IMR-90 (cell line): ENCODE measurements around the gene NUAK1. TPM values are rescaled to one million over a fixed set of nuclear protein-coding genes. Genes with fewer than 3 reads are reported as not detected.

Source experiments
- ATAC-seq: fragments of 200-7000 bp; cut with Tn5 transposase; 2 replicates; pipeline ENCODE4 v1.9.1; 2020; ENCODE audit warnings: low read depth, mild to moderate bottlenecking, moderate library complexity
- BruUV-seq: library from RNA; stranded (reverse); fragments of 400-500 nt; replicated peaks from 2 replicates; lab custom pipeline; 2021; lab: Mats Ljungman, UMichigan
- CTCF ChIA-PET: fragments of 300-600 bp; formaldehyde crosslinking; extraction: SDS; loops from one replicate; lab custom pipeline; 2021; ENCODE audit warnings: antibody characterized with exemption; lab: Yijun Ruan, JAX
- POLR2A ChIA-PET: fragments of 300-600 bp; sonication (Branson Sonifier 250); formaldehyde crosslinking; loops from one replicate; lab custom pipeline; 2022; ENCODE audit warnings: antibody characterized with exemption; ENCODE audit not compliant: unreplicated experiment; lab: Charles Lee
- DNase-seq: peaks from one replicate; pipeline ENCODE4 v3.0.0; 2013
- H2AFZ ChIP-seq: replicated peaks from 2 replicates; pipeline ENCODE3; 2013; ENCODE audit warnings: low read length, mild to moderate bottlenecking; ENCODE audit not compliant: poor library complexity
- H2AK5ac ChIP-seq: 2 replicates; pipeline ENCODE4 v1.6.1; 2013; ENCODE audit warnings: low read depth, low read length, inconsistent platforms
- H2AK9ac ChIP-seq: replicated peaks from 2 replicates; pipeline ENCODE3; 2013; ENCODE audit warnings: mild to moderate bottlenecking, low read depth, low read length, moderate library complexity; ENCODE audit not compliant: poor library complexity
- H2BK120ac ChIP-seq: 2 replicates; pipeline ENCODE4 v1.6.1; 2013; ENCODE audit warnings: low read depth, low read length, inconsistent platforms
- H2BK15ac ChIP-seq: 3 replicates; pipeline ENCODE4 v1.6.1; 2013; ENCODE audit warnings: low read depth, low read length, inconsistent platforms
- H2BK20ac ChIP-seq: 2 replicates; pipeline ENCODE4 v1.6.1; 2013; ENCODE audit warnings: low read depth, mild to moderate bottlenecking, inconsistent platforms, low read length, moderate library complexity
- H2BK5ac ChIP-seq: 2 replicates; pipeline ENCODE4 v1.6.1; 2013; ENCODE audit warnings: mild to moderate bottlenecking, low read depth, low read length, inconsistent platforms; ENCODE audit not compliant: poor library complexity, severe bottlenecking
- H3K14ac ChIP-seq: replicated peaks from 2 replicates; pipeline ENCODE4 v1.6.1; 2013; ENCODE audit warnings: low read depth, low read length, inconsistent platforms
- H3K18ac ChIP-seq: 2 replicates; pipeline ENCODE4 v1.6.1; 2013; ENCODE audit warnings: low read depth, low read length, control low read depth
- H3K23ac ChIP-seq: 2 replicates; pipeline ENCODE4 v1.6.1; 2013; ENCODE audit warnings: low read depth, low read length, inconsistent platforms
- H3K27ac ChIP-seq: 2 replicates; pipeline ENCODE4 v1.5.1; 2013; ENCODE audit warnings: mild to moderate bottlenecking, control low read depth, low read length; ENCODE audit not compliant: insufficient read depth
- H3K27me3 ChIP-seq: 2 replicates; pipeline ENCODE4 v1.6.1; 2013; ENCODE audit warnings: low read length; ENCODE audit not compliant: control insufficient read depth, insufficient read depth
- H3K36me3 ChIP-seq: 2 replicates; pipeline ENCODE4 v1.6.1; 2013; ENCODE audit warnings: low read length, mixed read lengths; ENCODE audit not compliant: control insufficient read depth, insufficient read depth
- H3K4ac ChIP-seq: 2 replicates; pipeline ENCODE4 v1.6.1; 2013; ENCODE audit warnings: low read depth, low read length, inconsistent platforms
- H3K4me1 ChIP-seq: 2 replicates; pipeline ENCODE4 v1.6.1; 2013; ENCODE audit warnings: low read length, mixed read lengths; ENCODE audit not compliant: control insufficient read depth, insufficient read depth
- H3K4me2 ChIP-seq: 2 replicates; pipeline ENCODE4 v1.6.1; 2013; ENCODE audit warnings: low read depth, mild to moderate bottlenecking, control low read depth, low read length, moderate library complexity
- H3K4me3 ChIP-seq: 2 replicates; pipeline ENCODE4 v1.5.1; 2013; ENCODE audit warnings: low read depth, mild to moderate bottlenecking, control low read depth, low read length, moderate library complexity; ENCODE audit not compliant: insufficient read depth
- H3K56ac ChIP-seq: 2 replicates; pipeline ENCODE4 v1.6.1; 2013; ENCODE audit warnings: low read length, inconsistent platforms; ENCODE audit not compliant: insufficient read depth; ENCODE audit errors: extremely low read depth
- H3K79me1 ChIP-seq, 2 experiments: 2 replicates each; pipeline ENCODE4 v1.6.1; 2013; ENCODE audit warnings: low read length in 2 of 2, inconsistent platforms in 1 of 2, low read depth in 1 of 2
- H3K9ac ChIP-seq: 2 replicates; pipeline ENCODE4 v1.6.1; 2013; ENCODE audit warnings: low read depth, low read length, control low read depth
- H3K9me1 ChIP-seq: 2 replicates; pipeline ENCODE4 v1.6.1; 2013; ENCODE audit warnings: low read length, inconsistent platforms; ENCODE audit not compliant: insufficient read depth
- H3K9me3 ChIP-seq: 2 replicates; pipeline ENCODE4 v1.6.1; 2013; ENCODE audit warnings: low read length; ENCODE audit not compliant: control insufficient read depth, insufficient read depth
- H4K20me1 ChIP-seq: 2 replicates; pipeline ENCODE4 v1.6.1; 2013; ENCODE audit warnings: low read length, inconsistent platforms; ENCODE audit not compliant: insufficient read depth
- H4K5ac ChIP-seq: 2 replicates; pipeline ENCODE4 v1.6.1; 2013; ENCODE audit warnings: mild to moderate bottlenecking, low read depth, low read length, control low read depth
- H4K8ac ChIP-seq, 2 experiments: 2 replicates each; pipeline ENCODE4 v1.6.1; 2013; ENCODE audit warnings: low read depth in 2 of 2, low read length in 2 of 2, control low read depth in 1 of 2, inconsistent platforms in 1 of 2
- H4K91ac ChIP-seq: 2 replicates; pipeline ENCODE4 v1.6.1; 2013; ENCODE audit warnings: low read depth, low read length, inconsistent platforms; ENCODE audit not compliant: insufficient read depth
- BHLHE40 ChIP-seq: fragments of 150-350 bp; IDR thresholded peaks from 2 replicates; pipeline ENCODE4 v1.6.1; 2016; ENCODE audit warnings: mild to moderate bottlenecking, low read depth, low read length
- CEBPB ChIP-seq: IDR thresholded peaks from 2 replicates; pipeline ENCODE4 v1.6.1; 2012; ENCODE audit warnings: low read depth, low read length, improper control_type of control experiment
- CHD1 ChIP-seq: IDR thresholded peaks from 2 replicates; pipeline ENCODE4 v1.6.1; 2012; ENCODE audit warnings: low read depth, low read length, improper control_type of control experiment
- CTCF ChIP-seq: conservative IDR thresholded peaks from 2 replicates; pipeline ENCODE4 v1.5.1; 2012; ENCODE audit warnings: mild to moderate bottlenecking, low read depth, low read length, improper control_type of control experiment
- ELK1 ChIP-seq: fragments of 150-350 bp; IDR thresholded peaks from 2 replicates; pipeline ENCODE4 v1.6.1; 2016; ENCODE audit warnings: low read depth, mild to moderate bottlenecking, low read length, moderate library complexity, borderline replicate concordance
- FOS ChIP-seq: fragments of 150-350 bp; IDR thresholded peaks from 2 replicates; pipeline ENCODE4 v1.6.1; 2016; ENCODE audit warnings: low read depth, low read length
- MAFK ChIP-seq: IDR thresholded peaks from 2 replicates; pipeline ENCODE4 v1.6.1; 2012; ENCODE audit warnings: low read depth, low read length, improper control_type of control experiment
- MAZ ChIP-seq: IDR thresholded peaks from 2 replicates; pipeline ENCODE4 v1.6.1; 2012; ENCODE audit warnings: low read depth, mild to moderate bottlenecking, low read length, improper control_type of control experiment, moderate library complexity, borderline replicate concordance
- MXI1 ChIP-seq: IDR thresholded peaks from 2 replicates; pipeline ENCODE4 v1.6.1; 2012; ENCODE audit warnings: low read depth, mild to moderate bottlenecking, low read length, moderate library complexity, borderline replicate concordance
- NFE2L2 ChIP-seq: fragments of 150-350 bp; IDR thresholded peaks from 2 replicates; pipeline ENCODE4 v1.6.1; 2016; ENCODE audit warnings: low read depth, mild to moderate bottlenecking, low read length
- POLR2A ChIP-seq: IDR thresholded peaks from 2 replicates; pipeline ENCODE4 v1.6.1; 2012; ENCODE audit warnings: mild to moderate bottlenecking, low read depth, low read length
- RAD21 ChIP-seq: IDR thresholded peaks from 2 replicates; pipeline ENCODE4 v1.6.1; 2012; ENCODE audit warnings: low read length, improper control_type of control experiment
- RCOR1 ChIP-seq: IDR thresholded peaks from 2 replicates; pipeline ENCODE4 v1.6.1; 2012; ENCODE audit warnings: mild to moderate bottlenecking, low read length, improper control_type of control experiment; ENCODE audit not compliant: insufficient replicate concordance
- RFX5 ChIP-seq: IDR thresholded peaks from 2 replicates; pipeline ENCODE4 v1.8.0; 2012; ENCODE audit warnings: low read depth, mild to moderate bottlenecking, low read length, moderate library complexity
- SMC3 ChIP-seq: fragments of 150-350 bp; IDR thresholded peaks from 2 replicates; pipeline ENCODE4 v1.6.1; 2016; ENCODE audit warnings: low read depth, mild to moderate bottlenecking, antibody characterized with exemption, low read length, moderate library complexity
- USF2 ChIP-seq: fragments of 150-350 bp; IDR thresholded peaks from 2 replicates; pipeline ENCODE4 v1.6.1; 2017; ENCODE audit warnings: mild to moderate bottlenecking, antibody characterized with exemption, low read length, low read depth
- WGBS, 2 experiments: methylation state at CpG; one replicate each; pipeline versions ENCODE4 v1.1.5 to v1.1.7; 2013; ENCODE audit warnings: missing lambda C conversion rate in 2 of 2; ENCODE audit not compliant: insufficient read length in 1 of 2; ENCODE audit errors: extremely low coverage in 2 of 2; 5-methylcytosine and 5-hydroxymethylcytosine counted together
- dilution Hi-C: fragments of 300-500 bp; cut with HindIII; formaldehyde crosslinking; loops from one replicate; pipeline ENCODE4 v1.14.3; 2018; ENCODE audit warnings: low sequenced_read_pairs; ENCODE audit not compliant: unreplicated experiment
- in situ Hi-C: fragments of 300-500 bp; cut with MboI; formaldehyde crosslinking; loops from 3 replicates; pipeline ENCODE4 v1.14.3; 2019; ENCODE audit warnings: low sequenced_read_pairs, inconsistent platforms, mixed read lengths
- intact Hi-C: fragments of 100-400 bp; cut with micrococcal nuclease; formaldehyde crosslinking; loops from 2 replicates; pipeline ENCODE4 v1.10.0; 2022
- polyA plus RNA-seq, 3 experiments: library from polyadenylated mRNA; depleted of rRNA; stranded (reverse); fragments of >200 nt; gene quantifications; 2 replicates each; pipeline ENCODE4 v1.2.3, GENCODE V29; 2012; ENCODE audit warnings: low replicate concordance in 1 of 3
- total RNA-seq: library from RNA; depleted of rRNA; stranded (reverse); fragments of >200 nt; gene quantifications from 2 replicates; pipeline ENCODE4 v1.2.3, GENCODE V29; 2012

NUAK1 gene
- total and polyA plus RNA-seq, 2 of the 4 experiments (the other 2 are of a cell fraction): 4.8 to 8.8 TPM

GRCh38 chr12:106089935-106090334, 48.8 kb downstream of the NUAK1 start:
- Histone ChIP-seq H3K14ac (peak overlapping the region; percentile 3; the same call in 1 of the 2 replicates), H2BK5ac (no peak overlapping the region), H3K4me3 (no peak overlapping the region), H3K4ac (no peak overlapping the region; the same call in 1 of the 2 replicates), H4K20me1 (peaks cover 5% of the 10 kb centered on the region; the same call in 1 of the 2 replicates), H3K27ac (no peak overlapping the region), H3K4me2 (no peak overlapping the region), H2AK5ac (no peak overlapping the region), H3K9ac (no peak overlapping the region), H2AFZ (no peak overlapping the region), H4K8ac (no peak overlapping the region), H2BK20ac (no peak overlapping the region), H3K23ac (peak overlapping the region; percentile 11; the same call in 1 of the 2 replicates), H3K18ac (no peak overlapping the region), H3K27me3 (no peaks in the 10 kb centered on the region), H4K5ac (no peak overlapping the region), H3K56ac (no peak overlapping the region), H2BK15ac (no peak overlapping the region; the same call in 2 of the 3 replicates), H3K4me1 (peaks cover 15% of the 10 kb centered on the region), H3K79me1 (peaks cover 10 to 78% of the 10 kb centered on the region in 2 experiments), H3K9me1 (peaks cover 15% of the 10 kb centered on the region), H3K36me3 (no peaks in the 10 kb centered on the region; the same call in 1 of the 2 replicates), H4K91ac (no peak overlapping the region), H2BK120ac (no peak overlapping the region), H3K9me3 (no peaks in the 10 kb centered on the region), H2AK9ac (no peak overlapping the region)
- DNase-seq (no peak), ATAC-seq (no peak)
- BruUV-seq: no TSS peak
- ChIA-PET CTCF (no interaction called here), POLR2A (no interaction called here)
- no peak for TF ChIP-seq MAZ
- TF ChIP-seq CTCF: no peak
- no peak for TF ChIP-seq USF2
- no peak for TF ChIP-seq CEBPB
- no peak for TF ChIP-seq SMC3
- TF ChIP-seq NFE2L2: no peak
- TF ChIP-seq RFX5: no peak
- no peak for TF ChIP-seq BHLHE40
- no peak for TF ChIP-seq MAFK
- no peak for TF ChIP-seq RCOR1
- TF ChIP-seq CHD1: no peak
- no peak for TF ChIP-seq POLR2A
- no peak for TF ChIP-seq RAD21
- no peak for TF ChIP-seq FOS
- no peak for TF ChIP-seq ELK1
- TF ChIP-seq MXI1: no peak
- no CpG with 5 or more reads among the region's 3 CpGs for WGBS, 2 experiments
- dilution Hi-C loops (no loop called here), in situ Hi-C loops (no loop called here), intact Hi-C loops (loop anchor here (10.0 kb wide), 1 partner anchor 835 kb away; no protein-coding TSS in a partner anchor)
